Measurements from ENCODE around the gene ADAMTS5.

Gene ADAMTS5

DNA sequence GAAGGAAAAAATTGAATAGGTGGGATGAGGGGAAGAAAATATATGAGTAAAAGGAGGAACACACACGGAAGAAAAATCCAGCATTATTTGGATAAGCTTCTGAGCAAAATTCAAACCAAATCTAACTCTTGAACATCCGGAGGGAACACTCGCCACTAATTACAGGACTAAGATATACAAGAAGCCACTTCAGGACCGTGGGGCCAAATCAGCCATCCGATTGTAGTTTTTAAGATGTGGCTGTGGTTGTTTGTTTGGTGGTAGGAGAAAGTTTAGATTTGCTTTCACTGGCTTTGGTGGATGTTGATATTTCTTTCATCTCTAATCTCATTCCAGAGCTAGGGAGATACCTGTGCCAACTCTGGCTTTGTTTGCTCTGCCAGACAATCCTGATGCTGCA lies 78.0 kb downstream of the ADAMTS5 start:
- DNase-seq (ENCODE audit: low read depth in 4 of 4, low spot score in 1 of 4): no peak

GRCh38 chr21:26888256-26888655 lies 78.6 kb downstream of the ADAMTS5 start:
- DNase-seq (ENCODE audit: low read depth in 4 of 4, low spot score in 1 of 4): no peak

DNA sequence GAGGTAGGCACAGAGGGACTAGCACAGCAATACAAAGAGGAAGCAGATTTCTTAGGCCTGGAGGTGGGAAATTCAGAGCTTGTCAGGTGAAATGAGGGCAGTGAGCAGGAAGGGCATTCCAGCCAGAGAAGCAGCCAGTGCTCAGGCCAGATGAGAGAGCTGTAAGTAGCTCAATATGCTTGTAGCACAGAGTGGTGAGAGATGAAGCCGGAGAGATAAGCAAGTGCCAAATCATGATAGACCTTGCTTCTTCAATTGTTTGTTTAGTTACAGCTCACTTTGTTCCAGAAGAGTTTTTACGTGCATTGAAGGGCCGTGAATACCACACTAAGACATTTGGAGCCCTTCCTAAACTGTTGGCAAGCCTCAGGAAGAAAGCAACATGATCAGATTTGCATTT lies 79.6 kb downstream of the ADAMTS5 start:
- DNase-seq (ENCODE audit: low read depth in 4 of 4, low spot score in 1 of 4): no peak

GRCh38 chr21:26884436-26884835 lies 82.5 kb downstream of the ADAMTS5 start:
- no peak for DNase-seq (ENCODE audit: low read depth in 4 of 4, low spot score in 1 of 4)

DNA sequence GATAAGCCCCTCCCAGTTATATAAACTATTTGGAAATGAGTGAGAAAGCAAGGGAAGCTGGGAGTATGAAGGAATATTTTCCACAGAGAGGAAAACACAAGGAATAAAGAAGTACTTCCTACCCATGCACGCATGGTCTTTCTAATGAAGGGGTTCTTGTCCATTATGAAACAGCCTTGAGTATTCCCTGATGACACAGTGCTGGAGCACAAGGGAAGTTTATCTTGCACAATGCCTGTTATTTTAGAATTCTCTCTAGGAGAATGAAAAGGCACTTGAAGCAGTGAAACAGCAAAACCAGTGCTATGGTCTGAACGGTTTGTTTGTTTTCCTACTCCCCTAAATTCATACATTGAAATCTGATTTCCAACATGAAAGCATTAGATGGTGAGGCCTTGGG lies 83.1 kb downstream of the ADAMTS5 start:
- no peak for DNase-seq (ENCODE audit: low read depth in 4 of 4, low spot score in 1 of 4)

DNA sequence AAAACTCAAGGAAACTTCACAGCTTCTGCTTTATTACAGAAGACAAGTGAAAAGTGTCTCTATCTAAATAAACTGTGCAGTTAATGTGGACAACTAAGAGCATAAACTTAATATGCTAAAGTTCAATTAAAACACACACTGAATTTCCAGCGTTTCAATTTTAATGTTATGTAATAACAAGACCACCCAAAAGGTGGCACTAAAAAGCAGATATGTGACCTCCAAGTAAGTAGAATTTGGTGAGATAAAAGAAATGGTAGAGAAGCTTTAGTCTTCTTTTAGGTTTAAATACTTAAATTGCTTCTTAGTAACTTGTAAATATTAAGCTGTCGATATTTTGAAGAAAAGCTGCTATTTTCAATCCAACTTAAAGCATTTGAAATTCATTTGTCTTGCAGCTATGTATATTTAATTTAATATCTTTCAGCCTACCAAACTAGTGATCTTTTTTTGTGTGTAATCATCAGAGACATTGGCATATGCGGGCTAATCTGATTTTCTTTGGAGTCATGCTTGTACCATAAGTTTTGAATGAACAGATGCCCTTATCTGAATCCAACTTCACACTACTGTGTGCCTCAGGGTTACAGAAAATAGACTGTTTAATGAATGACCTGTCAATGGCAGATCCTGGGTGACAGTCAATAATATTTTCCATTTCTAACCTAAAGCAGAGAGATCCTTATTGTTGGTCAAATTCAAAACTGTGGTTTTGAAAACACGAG lies 85.2 kb downstream of the ADAMTS5 start:
- DNase-seq (ENCODE audit: low read depth in 4 of 4, low spot score in 1 of 4): no peak

- no peak for DNase-seq (ENCODE audit: low read depth in 4 of 4, low spot score in 1 of 4)
These were observed 89.9 kb downstream of the ADAMTS5 start for GRCh38 chr21:26877018-26877417.

- DNase-seq (ENCODE audit: low read depth in 4 of 4, low spot score in 1 of 4): no peak
These were observed 92.5 kb downstream of the ADAMTS5 start for GRCh38 chr21:26874347-26874746.
